ENCODE results near the gene CEP89.

GRCh38 chr19:32861596-32861995, 110.2 kb downstream of the CEP89 start:
- TF ChIP-seq EZH2phosphoT487 (IDR thresholded peaks at IDR 0.05; ENCODE audit: borderline replicate concordance) (no peak), CTCF (conservative IDR thresholded peaks at IDR 0.05; ENCODE audit: low read length) (no peak)
